ENCODE results near the gene ATM.

DNA sequence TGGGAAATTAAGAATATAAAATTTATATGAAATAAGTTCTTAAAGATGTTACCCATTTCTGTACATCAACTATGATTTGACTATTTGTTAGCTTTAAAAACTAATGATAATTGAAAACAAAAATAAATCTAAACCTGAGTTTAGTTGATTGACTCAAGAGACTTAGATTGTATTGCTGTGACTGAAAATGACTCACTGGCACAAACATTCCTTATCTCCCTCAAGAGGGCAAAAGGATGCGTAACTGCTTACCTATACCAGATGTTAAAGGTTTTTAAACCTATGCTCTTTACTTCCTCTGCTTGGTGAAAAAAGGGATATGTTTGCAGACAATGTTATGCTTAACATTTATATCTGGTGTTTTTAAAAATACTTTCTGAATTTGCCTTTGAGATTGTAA is 30.3 kb downstream of the ATM start:
- no peak for TF ChIP-seq CTCF (IDR thresholded peaks at IDR 0.05)
- no peak for TF ChIP-seq POLR2A (IDR thresholded peaks at IDR 0.05)
